HCT116 (cell line): Measurements from ENCODE around the gene GK.

ENCODE experiments used
- CTCF ChIP-seq, 3 experiments: fragments of 200-600 bp in 1 of 3; sonication (generic) in 1 of 3; IDR thresholded peaks in 2 of 3; conservative IDR thresholded peaks in 1 of 3; 2 replicates each; pipeline ENCODE4 v1.5.1; 2012 to 2017; ENCODE audit warnings: low read depth in 2 of 3, low read length in 2 of 3, antibody characterized with exemption in 1 of 3, borderline replicate concordance in 1 of 3, control low read depth in 1 of 3, mild to moderate bottlenecking in 1 of 3, mixed read lengths in 1 of 3, mixed run types in 1 of 3, moderate library complexity in 1 of 3; ENCODE audit not compliant: insufficient read depth in 1 of 3
- JUND ChIP-seq: IDR thresholded peaks from 2 replicates; pipeline ENCODE4 v1.6.1; 2012
- POLR2A ChIP-seq: IDR thresholded peaks from 2 replicates; pipeline ENCODE4 v1.7.0; 2011; ENCODE audit warnings: borderline replicate concordance; ENCODE audit not compliant: insufficient read depth, insufficient read length; ENCODE audit errors: extremely low read depth

DNA sequence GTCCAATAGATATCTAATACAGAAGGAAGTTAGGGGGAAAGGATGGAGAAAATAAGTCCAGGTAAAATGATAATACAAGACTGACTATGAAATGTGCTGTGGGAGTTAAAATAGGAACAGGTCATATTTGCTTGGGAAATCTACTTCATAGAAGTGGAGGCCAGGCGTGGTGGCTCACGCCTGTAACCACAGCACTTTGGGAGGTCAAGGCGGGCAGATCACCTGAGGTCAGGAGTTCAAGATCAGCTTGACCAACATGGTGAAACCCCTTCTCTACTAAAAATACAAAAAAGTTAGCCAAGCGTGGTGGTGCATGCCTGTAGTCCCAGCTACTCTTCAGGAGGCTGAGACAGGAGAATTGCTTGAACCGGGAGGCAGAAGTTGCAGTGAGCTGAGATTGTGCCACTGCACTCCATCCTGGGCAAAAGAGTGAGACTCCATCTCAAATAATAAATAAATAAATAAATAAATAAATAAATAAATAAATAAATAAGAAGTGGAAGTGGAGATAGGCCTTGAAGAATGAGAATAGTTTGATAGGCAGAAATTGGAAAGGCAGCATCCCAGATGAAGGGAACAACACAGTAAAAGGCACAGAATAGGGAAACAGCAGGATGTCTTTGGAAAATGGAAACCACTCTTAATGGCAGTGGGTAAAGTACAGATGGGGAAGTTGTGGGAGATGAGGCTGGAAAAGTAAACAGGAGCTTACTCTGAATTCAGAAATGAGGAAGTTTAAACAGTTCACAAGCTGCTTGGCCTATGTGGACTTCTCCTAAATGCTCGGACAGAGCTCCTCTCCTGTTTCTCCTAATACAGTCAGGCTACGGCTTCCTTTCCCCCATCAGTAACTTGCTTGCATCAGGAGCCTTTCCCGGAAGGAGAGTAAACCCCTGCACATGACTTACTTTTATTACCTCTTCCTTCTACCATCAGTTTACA lies 15.1 kb upstream of the GK start:
- no peak for TF ChIP-seq CTCF (IDR thresholded peaks at IDR 0.05 in 2 of 3, conservative IDR thresholded peaks at IDR 0.05 in 1 of 3; ENCODE audit: borderline replicate concordance in 1 of 3, insufficient read depth in 1 of 3, low read depth in 2 of 3, low read length in 2 of 3)
- no peak for TF ChIP-seq POLR2A
- no peak for TF ChIP-seq JUND
